Kidney (tissue), 14 donors: ENCODE results near the gene NRGN. TPM values are rescaled to one million over a fixed set of nuclear protein-coding genes. Genes with fewer than 3 reads are reported as not detected.

Experiments used
- DNase-seq, 5 donors: peaks; one replicate each; pipeline ENCODE4 v3.0.0-alpha.2; 2013 to 2020
- FAIRE-seq: peaks from 2 replicates; lab custom pipeline; 2012; peaks lifted over from hg19 to GRCh38; lab: Jason Lieb, UNC
- H3K27ac ChIP-seq, 2 donors: one replicate each; pipeline ENCODE4 v1.7.0; 2013; ENCODE audit warnings: low read depth in 2 of 2, low read length in 2 of 2, inconsistent platforms in 1 of 2
- H3K27me3 ChIP-seq: one replicate; pipeline ENCODE4 v1.7.1; 2013; ENCODE audit warnings: low read length, inconsistent platforms; ENCODE audit not compliant: control insufficient read depth, insufficient read depth
- H3K36me3 ChIP-seq, 3 donors: one replicate each; pipeline versions ENCODE4 v1.7.0 to v1.7.1; 2013; ENCODE audit warnings: low read length in 3 of 3, control low read depth in 1 of 3, inconsistent platforms in 1 of 3; ENCODE audit not compliant: insufficient read depth in 3 of 3, control insufficient read depth in 2 of 3
- H3K4me1 ChIP-seq, 3 donors: one replicate each; pipeline versions ENCODE4 v1.7.0 to v1.7.1; 2013; ENCODE audit warnings: low read length in 3 of 3, inconsistent platforms in 1 of 3, low read depth in 1 of 3; ENCODE audit not compliant: control insufficient read depth in 2 of 3, insufficient read depth in 2 of 3
- H3K4me3 ChIP-seq, 3 donors: one replicate each; pipeline versions ENCODE4 v1.7.0 to v1.8.1; 2013; ENCODE audit warnings: low read length in 3 of 3, control low read depth in 1 of 3, inconsistent platforms in 1 of 3
- H3K9ac ChIP-seq, 3 donors: one replicate each; pipeline versions ENCODE4 v1.7.0 to v1.7.1; 2013; ENCODE audit warnings: low read length in 3 of 3, control low read depth in 1 of 3, inconsistent platforms in 1 of 3
- H3K9me3 ChIP-seq, 3 donors: one replicate each; pipeline versions ENCODE4 v1.7.0 to v1.7.1; 2013; ENCODE audit warnings: low read length in 3 of 3, control low read depth in 1 of 3, inconsistent platforms in 1 of 3; ENCODE audit not compliant: control insufficient read depth in 2 of 3, insufficient read depth in 1 of 3
- intact Hi-C: fragments of 100-400 bp; cut with DNase I; formaldehyde crosslinking; loops from one replicate; pipeline ENCODE4 v1.11.1; 2022
- polyA plus RNA-seq: library from polyadenylated mRNA; stranded (reverse); fragments of 350-450 nt; fragmentation: Illumina TruSeq; extraction: RNeasy Lipid Tissue Mini Kit (QIAGEN cat#74804); gene quantifications from one replicate; pipeline ENCODE4 v1.2.3, GENCODE V29; 2014; ENCODE audit warnings: low read depth, low replicate concordance; ENCODE audit not compliant: insufficient read depth
- total RNA-seq: library from RNA; stranded (reverse); fragmentation: NEBNext Ultra II Directional; extraction: Animal tissue kit (Norgen Biotek cat#: 25700); gene quantifications from one replicate; pipeline ENCODE4 v1.2.1, GENCODE V29; 2021
- TF ChIP-seq, protein P1 (sequence below): IDR thresholded peaks from 3 replicates; pipeline ENCODE4 v1.5.1; 2012; ENCODE audit warnings: mild to moderate bottlenecking, moderate library complexity, borderline replicate concordance; ENCODE audit not compliant: insufficient read depth; ENCODE audit errors: extremely low read depth
- donor health status: control.
- donor health status: control.
- donor health status: control.
- donor health status: control.
- donor health status: control.
- donor health status: DM: yes; HTN: yes; CAD: no.
- donor health status: Normal renal cell carcinoma (clear cell type).

NRGN gene
- total and polyA plus RNA-seq, 2 donors from 2014 or later: 17.9 to 55.9 TPM

DNA sequence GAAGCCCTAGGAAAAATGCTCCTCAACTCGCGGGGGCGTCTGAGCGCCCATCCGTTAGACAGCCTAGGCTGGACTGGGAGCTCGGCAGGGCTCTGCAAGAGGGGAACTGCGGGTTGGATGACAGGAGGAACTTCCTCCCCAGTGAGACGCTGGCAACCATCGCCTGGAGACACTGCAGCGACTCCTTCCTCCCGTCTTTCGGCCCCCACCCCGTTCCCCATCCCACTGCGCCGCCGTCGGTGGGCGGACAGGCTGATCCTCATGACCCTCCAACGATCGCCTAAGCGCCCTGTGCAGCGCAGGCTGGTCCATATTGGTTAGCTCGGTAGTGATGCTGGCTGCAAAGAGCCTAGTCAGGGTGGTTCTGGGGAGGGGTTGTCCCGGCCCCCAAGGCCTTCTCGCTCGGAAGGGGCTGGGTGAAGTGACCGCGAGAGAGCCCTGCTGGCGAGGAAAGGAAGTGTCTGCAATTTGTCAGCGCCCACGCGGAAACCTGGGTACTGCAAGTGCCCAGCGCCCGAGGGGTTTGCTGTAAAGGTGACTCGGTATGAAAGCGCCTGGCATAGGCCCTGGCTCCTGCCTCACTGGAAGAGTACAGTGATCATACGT lies 638 bp downstream of the NRGN start:
- no peak overlapping the region for H3K27ac ChIP-seq
- intact Hi-C loops: no loop called here
- FAIRE-seq (no peak), DNase-seq (peak in 4 of 5 donors; percentile 29 to 82 (median 52))
- no peak overlapping the region for H3K9ac ChIP-seq
- H3K4me3 ChIP-seq: peak overlapping the region; percentile 34 to 63 (median 56)
- peaks cover 32% of the 10 kb centered on the region for H3K27me3 ChIP-seq
- H3K36me3 ChIP-seq: no peaks in the 10 kb centered on the region
- no peaks in the 10 kb centered on the region for H3K9me3 ChIP-seq
- H3K4me1 ChIP-seq: peaks cover 0 to 10% (median 5%) of the 10 kb centered on the region in 3 donors
- TF ChIP-seq, protein P1, sequence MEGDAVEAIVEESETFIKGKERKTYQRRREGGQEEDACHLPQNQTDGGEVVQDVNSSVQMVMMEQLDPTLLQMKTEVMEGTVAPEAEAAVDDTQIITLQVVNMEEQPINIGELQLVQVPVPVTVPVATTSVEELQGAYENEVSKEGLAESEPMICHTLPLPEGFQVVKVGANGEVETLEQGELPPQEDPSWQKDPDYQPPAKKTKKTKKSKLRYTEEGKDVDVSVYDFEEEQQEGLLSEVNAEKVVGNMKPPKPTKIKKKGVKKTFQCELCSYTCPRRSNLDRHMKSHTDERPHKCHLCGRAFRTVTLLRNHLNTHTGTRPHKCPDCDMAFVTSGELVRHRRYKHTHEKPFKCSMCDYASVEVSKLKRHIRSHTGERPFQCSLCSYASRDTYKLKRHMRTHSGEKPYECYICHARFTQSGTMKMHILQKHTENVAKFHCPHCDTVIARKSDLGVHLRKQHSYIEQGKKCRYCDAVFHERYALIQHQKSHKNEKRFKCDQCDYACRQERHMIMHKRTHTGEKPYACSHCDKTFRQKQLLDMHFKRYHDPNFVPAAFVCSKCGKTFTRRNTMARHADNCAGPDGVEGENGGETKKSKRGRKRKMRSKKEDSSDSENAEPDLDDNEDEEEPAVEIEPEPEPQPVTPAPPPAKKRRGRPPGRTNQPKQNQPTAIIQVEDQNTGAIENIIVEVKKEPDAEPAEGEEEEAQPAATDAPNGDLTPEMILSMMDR: peak; percentile 35

GRCh38 chr11:124742555-124742954 lies 2.8 kb downstream of the NRGN start:
- Histone ChIP-seq H3K27ac (no peak overlapping the region), H3K9ac (no peak overlapping the region), H3K4me3 (no peak overlapping the region), H3K27me3 (peaks cover 39% of the 10 kb centered on the region), H3K9me3 (no peaks in the 10 kb centered on the region), H3K36me3 (no peaks in the 10 kb centered on the region), H3K4me1 (peaks cover 0 to 17% (median 10%) of the 10 kb centered on the region in 3 donors)
- DNase-seq: peak in 1 of 5 donors; percentile 1
- intact Hi-C loops: no loop called here
- FAIRE-seq: no peak
- TF ChIP-seq, protein P1: no peak

GRCh38 chr11:124743050-124743449 lies 3.3 kb downstream of the NRGN start:
- H3K4me1 ChIP-seq: peaks cover 0 to 17% (median 10%) of the 10 kb centered on the region in 3 donors
- FAIRE-seq (no peak), DNase-seq (no peak)
- H3K36me3 ChIP-seq: no peaks in the 10 kb centered on the region
- H3K4me3 ChIP-seq: no peak overlapping the region
- no peak overlapping the region for H3K27ac ChIP-seq
- intact Hi-C loops: no loop called here
- TF ChIP-seq, protein P1: no peak
- H3K27me3 ChIP-seq: peaks cover 42% of the 10 kb centered on the region
- no peak overlapping the region for H3K9ac ChIP-seq
- H3K9me3 ChIP-seq: no peaks in the 10 kb centered on the region
